LNCAP (cell line): ENCODE measurements around the gene HEPACAM2.

ENCODE experiments used
- CTCF ChIP-seq: fragments of 450-650 bp; IDR thresholded peaks from 2 replicates; pipeline ENCODE4 v1.5.1; 2017; ENCODE audit warnings: mild to moderate bottlenecking

HEPACAM2 gene

DNA sequence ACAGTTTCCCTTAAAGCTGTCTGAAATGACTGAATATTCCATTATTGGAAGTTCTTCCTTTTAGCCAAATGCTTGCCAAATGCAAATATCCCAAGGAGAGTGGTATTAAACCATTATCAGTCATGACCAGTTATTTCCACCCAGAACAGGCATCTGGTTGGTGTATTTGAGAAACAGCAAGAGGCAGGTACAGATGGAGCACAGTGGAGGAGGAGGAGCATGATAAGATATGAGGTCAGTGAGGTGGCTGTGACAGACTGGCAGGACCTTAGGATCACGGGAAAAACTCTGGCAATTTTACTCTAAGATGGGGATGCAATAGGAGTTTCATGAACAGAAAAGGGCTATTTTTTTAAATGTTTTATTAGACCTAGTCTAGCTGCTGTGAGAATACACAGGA lies 6.4 kb downstream of the HEPACAM2 start:
- TF ChIP-seq CTCF, result no peak

GRCh38 chr7:93218997-93219827 lies 7.1 kb downstream of the HEPACAM2 start:
- no peak for TF ChIP-seq CTCF

GRCh38 chr7:93212881-93213280 lies 13.4 kb downstream of the HEPACAM2 start:
- no peak for TF ChIP-seq CTCF

- no peak for TF ChIP-seq CTCF
These were observed 14.9 kb downstream of the HEPACAM2 start for GRCh38 chr7:93211228-93211818.

DNA sequence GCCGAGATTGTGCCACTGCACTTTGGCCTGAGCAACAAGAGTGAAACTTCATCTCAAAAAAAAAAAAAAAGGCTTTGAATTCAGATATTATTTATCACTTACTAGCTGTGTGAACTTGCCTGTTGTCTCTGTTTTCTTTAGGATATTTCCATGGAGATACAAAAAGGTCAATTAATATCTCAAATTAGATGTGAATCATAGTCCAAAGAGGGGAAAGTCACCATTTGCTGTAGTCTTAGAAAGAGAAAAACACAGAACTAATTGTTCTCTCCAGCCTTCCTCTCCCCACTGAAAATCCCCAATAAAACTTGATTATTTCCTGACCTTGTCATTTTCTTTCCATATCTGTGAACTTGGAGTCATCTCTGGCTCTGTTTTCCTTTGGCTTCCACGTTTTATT lies 21.2 kb downstream of the HEPACAM2 start:
- TF ChIP-seq CTCF, result no peak

DNA sequence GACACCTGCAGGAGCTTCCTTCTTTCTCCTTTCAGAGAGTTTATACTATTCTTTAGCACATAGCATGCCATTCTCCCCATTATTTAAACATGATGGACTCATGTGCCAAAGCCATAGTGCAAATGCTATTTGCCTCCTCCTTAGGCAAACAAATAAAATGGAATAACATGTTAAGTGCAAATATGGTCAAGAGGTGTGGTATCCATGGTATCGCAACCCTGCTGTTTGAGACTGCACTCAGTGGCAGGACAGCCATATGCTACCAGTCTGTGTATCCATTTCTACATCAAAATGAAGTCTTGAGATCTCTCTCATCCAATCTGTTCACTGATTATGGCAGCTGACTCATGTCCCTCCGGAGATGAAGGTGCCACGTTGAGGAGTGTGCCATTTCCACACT lies 22.8 kb downstream of the HEPACAM2 start:
- TF ChIP-seq CTCF, result no peak

DNA sequence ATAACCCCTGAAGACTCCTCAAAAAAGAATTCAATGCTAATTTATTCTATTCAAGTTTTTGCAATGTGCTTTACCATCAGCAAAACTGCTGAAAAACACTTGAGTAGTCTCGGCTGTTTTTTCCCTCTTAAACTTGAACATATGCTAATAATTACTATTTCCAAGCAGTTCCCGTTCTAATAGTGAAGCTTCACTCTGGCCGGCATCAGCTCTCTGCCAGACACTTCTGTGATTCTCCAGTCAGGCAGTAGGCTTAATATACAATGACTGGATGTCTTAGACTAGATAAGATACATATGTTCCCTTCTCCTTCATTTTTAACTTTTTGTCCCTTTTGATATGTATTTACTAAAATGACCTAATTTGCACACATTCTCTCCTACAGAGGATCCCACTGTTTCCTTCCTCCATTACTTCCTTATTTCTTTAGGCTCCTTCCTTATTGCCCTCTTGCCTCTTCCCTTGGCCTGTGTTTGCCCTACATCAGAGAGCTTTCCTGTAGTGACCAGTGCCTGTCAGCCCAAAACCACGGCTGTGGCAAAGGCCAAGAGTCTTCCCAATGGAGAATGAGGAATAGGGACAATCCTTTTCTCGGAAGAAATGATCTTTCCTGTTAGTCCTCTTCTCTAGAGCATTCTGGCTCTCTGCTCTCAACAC lies 23.5 kb downstream of the HEPACAM2 start:
- no peak for TF ChIP-seq CTCF
